HG03354 (cell line): ENCODE measurements around the gene PGS1.

Experiments used
- ATAC-seq: cut with Tn5 transposase; IDR thresholded peaks from one replicate; pipeline ENCODE4 v1.9.1; 2021; ENCODE audit warnings: mild to moderate bottlenecking; ENCODE audit not compliant: unreplicated experiment, poor library complexity, severe bottlenecking

PGS1 gene

GRCh38 chr17:78345791-78346494 is 32.5 kb upstream of the PGS1 start:
- no peak for ATAC-seq

DNA sequence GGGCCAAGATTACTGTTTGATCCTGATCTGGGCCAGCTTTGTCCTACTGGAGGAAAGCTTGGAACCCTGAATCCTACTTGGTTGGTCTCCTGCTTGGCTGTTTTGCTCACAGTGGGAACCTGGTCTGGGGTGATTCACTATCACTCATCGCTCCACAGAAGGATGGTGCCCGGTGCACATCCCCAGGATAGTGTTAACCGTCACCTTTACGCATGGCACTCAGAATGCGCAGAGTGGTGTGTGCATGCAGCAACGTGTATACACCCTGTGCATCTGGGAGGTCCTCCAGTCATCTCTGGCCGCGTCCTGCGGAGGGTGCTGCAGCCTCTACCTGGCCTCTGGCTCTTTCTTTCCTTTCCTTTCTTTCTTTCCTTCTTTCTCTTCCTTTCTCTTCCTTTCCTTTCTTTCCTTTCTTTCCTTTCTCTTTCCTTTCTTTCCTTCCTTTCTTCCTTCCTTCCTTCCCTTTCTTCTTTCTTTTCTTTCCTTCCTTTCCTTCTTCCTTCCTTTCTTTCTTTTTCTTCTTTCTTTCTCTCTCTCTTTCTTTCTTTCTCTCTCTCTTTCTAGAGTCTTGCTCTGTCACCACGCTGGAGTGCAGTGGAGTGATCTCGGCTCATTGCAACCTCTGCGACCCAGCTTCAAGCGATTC is 31.7 kb upstream of the PGS1 start:
- ATAC-seq, result no peak

DNA sequence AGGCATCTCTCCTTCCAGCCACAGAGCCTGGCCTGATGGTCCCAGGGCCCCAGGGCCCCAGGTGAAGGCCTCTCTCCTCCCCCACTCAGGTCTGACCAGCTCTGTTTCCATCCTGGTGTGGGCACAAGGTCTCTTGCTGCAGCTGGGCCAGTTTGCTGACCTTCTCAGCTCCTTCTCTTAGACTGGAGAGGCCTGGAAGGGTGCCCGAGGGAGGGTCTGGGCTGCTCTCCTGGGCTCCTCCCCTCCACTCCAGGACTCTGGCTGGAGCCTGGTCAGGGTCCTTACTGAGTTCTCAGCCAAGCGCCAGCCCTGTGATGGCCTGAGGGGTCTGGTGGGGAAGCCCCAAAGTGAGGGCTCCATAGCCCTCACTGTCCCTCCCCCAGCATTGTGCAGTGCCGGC is 31.0 kb upstream of the PGS1 start:
- ATAC-seq, result no peak

DNA sequence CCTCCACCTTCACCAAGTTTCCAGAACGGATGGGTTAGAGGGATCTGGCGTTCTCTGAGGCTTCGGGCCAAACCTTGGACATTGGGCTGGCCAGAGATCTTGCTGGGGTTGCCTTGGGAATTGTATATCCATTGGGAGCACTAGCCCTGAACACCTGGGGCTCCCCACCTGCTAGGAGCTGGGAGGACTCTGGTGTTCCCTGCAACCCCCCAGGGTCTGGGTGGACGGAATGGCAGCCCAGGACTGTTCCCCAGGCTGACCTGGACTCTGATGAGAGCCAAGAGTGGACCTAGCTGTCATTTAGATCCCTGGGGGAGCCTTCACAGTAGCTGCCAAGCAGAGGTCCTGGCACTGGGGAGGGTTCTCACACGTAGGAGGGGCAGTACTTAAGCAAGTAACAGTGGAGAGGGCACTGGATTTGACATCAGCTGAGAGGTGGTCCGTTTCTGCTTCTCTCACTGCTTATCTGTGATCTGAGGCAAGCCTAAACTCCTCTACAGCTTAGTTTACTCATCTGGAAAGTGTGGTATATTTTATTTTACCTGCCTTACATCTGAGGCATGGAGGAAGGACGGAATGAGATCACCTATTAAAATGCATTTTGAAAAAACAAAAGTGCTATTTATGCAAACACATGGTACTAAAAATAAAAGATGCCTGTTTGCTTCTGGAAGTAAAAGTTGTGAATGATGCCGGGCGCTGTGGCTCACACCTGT is 30.2 kb upstream of the PGS1 start:
- ATAC-seq, result no peak

- no peak for ATAC-seq
Measured at GRCh38 chr17:78349891-78350642, 28.4 kb upstream of the PGS1 start.

GRCh38 chr17:78351449-78352006 is 26.9 kb upstream of the PGS1 start:
- no peak for ATAC-seq

DNA sequence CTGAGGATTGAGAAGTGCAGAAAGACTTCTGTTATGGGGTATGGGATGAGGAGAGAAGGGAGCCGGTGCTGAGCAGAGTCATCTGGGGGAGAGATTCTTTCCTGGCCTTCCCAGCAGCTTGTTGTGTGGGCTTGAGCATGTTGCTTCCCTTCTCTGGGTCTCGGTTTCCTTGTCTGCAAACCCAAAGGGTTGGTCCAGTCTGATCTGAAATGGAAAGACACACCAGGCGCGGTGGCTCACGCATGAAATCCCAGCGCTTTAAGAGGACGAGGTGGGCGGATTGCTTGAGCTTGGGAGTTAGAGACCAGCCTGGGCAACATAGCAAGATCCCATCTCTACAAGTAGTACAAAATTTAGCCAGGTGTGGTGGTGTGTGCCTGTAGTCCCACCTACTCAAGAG is 24.6 kb upstream of the PGS1 start:
- ATAC-seq, result no peak

- ATAC-seq, result no peak
Measured at GRCh38 chr17:78355045-78355641, 23.3 kb upstream of the PGS1 start.

- no peak for ATAC-seq
Measured at GRCh38 chr17:78355701-78356100, 22.7 kb upstream of the PGS1 start.

DNA sequence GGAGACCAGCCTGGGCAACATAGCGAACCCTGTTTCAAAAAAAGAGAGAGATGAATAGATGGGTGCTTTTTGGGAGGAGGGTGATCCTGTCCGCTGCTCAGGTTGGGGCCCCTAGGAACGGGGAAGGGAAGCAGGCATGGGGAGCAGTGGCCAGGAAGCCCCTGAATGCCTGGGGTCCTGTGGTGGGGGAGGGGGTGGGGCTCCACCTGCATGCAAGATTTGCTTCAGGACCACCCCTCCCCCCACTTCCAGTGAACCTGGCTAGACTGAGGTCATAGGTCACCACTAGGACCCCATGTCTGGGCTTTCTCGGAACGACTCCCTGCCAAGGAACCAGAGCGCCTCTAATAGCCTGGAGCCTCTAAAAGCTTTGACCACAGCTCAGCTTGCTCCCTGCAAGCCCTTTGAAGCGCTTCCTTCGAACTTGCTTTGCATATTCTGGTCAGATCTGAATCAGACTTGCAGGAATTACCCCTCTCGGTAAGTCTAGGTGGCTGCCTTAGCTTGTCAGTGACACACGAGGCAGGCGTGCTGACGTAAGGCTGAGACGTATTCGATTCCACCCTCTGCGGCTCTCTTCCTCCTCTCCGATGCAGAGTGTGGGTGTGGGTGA is 22.2 kb upstream of the PGS1 start:
- ATAC-seq, result peak; percentile 63

DNA sequence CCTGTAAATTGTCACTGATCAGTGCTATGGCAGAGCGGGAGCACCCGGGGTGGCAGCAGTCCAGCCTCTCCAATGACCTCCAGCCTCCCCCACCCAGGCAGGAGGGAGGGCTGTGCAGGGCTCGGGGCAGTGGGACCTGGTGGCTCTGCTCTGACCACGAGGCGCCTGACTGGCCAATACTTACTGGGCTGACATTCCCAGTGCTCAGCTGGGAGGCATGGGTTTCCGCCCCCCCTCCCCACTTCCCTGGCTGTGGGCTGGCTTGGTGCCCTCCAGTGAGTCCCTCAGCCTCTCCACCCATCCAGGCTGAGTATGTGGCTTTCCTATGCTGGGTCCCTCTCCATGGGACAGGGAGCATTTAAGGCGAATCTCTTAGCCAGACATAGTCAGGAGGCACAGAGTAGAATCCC is 21.3 kb upstream of the PGS1 start:
- no peak for ATAC-seq

- no peak for ATAC-seq
Measured at GRCh38 chr17:78357672-78358537, 20.5 kb upstream of the PGS1 start.

DNA sequence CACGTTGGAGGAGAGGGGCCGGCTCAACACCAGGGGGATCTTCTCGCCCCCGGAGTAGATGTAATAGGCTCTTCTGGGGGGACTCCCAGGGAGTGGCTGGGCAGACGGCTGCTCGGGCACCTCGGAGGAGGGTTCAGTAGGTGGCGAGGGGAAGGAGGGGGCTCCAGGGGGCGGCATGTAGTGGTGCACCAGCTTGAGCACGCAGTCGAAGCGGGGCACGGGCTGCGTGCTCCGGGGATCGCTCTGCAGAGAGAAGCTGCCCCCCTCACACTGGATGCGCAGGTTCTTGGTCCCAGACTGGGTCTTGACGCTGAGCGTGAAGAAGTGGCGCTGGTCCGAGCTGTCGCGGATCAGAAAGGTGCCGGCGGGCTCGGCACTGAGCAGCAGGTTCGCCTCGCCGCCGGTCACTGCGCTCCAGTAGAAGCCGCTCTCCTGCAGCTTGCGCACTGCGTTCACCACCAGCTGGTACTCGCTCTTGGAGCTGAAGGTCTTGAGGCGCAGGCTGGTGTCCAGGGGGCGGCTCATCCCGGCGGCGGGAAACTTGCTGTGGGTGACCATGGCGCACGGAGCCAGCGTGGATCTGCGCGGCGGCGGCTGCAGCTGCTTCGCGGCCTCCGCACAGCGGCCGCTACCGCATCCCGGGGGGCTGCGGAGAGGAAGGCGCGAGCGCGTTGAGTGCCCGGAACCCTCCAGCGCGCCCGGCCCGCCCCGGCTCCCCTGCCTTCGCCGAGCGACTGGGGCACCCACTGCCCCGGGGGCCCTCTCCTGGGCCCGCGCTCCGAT is 19.7 kb upstream of the PGS1 start:
- no peak for ATAC-seq

DNA sequence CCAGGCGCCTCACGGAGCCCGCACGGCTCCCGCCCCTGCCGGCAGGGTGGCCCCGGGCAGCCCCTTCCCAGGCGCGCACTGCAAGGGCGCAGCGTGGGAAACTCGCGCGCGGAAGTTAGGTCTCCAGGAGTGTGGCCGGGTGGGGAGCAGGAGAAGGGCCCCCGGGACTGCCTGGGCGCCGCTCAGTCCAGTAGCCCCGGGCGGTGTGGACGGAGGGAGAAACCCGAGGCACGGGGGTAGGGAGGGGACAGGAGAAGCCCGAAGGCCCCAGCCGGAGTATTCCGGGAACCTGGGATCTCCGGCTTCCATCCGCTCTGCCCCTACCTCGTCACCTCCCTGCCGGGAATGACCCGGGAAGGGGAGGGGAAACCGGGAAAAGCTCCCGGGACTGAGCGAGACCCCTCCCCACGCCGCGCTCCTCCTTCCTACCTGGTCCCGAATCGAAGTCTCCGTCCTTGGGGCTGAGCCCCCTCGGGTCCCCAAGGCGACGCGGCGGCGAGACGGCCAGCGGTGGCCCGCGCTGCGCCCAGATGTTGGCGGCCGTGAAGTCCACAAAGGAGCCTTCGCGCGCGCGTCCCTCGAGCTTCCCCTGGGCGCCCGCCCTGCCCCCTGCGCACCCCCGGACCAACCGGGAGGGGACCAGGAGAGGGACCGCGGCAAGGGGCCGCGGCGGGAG is 19.0 kb upstream of the PGS1 start:
- ATAC-seq, result no peak

- ATAC-seq, result peak; percentile 39
Measured at GRCh38 chr17:78359997-78360370, 18.5 kb upstream of the PGS1 start, which contains the start of gene SOCS3. TSS of gene SOCS3 (minus strand) at chr17:78360077. CDS start at chr17:78359095, 982 bp downstream.

- peak; percentile 25 for ATAC-seq
Measured at GRCh38 chr17:78360371-78361224, 17.9 kb upstream of the PGS1 start.
